ACC112 (cell line): Measurements from ENCODE around the gene ATG4B.

ENCODE experiments used
- H2AFZ ChIP-seq: fragments of 200-600 bp; sonication (generic); one replicate; pipeline ENCODE4 v1.6.0; 2017; ENCODE audit warnings: antibody characterized with exemption, low read length; ENCODE audit not compliant: unreplicated experiment
- H3K27ac ChIP-seq: fragments of 200-600 bp; sonication (generic); 2 replicates; pipeline ENCODE4 v1.5.1; 2014; ENCODE audit warnings: low read depth, mild to moderate bottlenecking, antibody characterized with exemption, low read length, moderate library complexity
- H3K27me3 ChIP-seq: fragments of 200-600 bp; sonication (generic); 2 replicates; pipeline ENCODE4 v1.6.1; 2014; ENCODE audit warnings: mild to moderate bottlenecking, antibody characterized with exemption, low read length, moderate library complexity, mixed read lengths; ENCODE audit not compliant: insufficient read depth
- H3K36me3 ChIP-seq: fragments of 200-600 bp; sonication (generic); 2 replicates; pipeline ENCODE4 v1.6.1; 2016; ENCODE audit warnings: mild to moderate bottlenecking, antibody characterized with exemption, low read length, moderate library complexity, mixed read lengths; ENCODE audit not compliant: insufficient read depth
- H3K4me1 ChIP-seq: fragments of 200-600 bp; sonication (generic); one replicate; pipeline ENCODE4 v1.6.1; 2016; ENCODE audit warnings: low read length, mixed read lengths; ENCODE audit not compliant: insufficient read depth, unreplicated experiment, control insufficient read depth
- H3K4me3 ChIP-seq: fragments of 200-600 bp; sonication (generic); 2 replicates; pipeline ENCODE4 v1.5.1; 2014; ENCODE audit warnings: mild to moderate bottlenecking, low read depth, low read length
- H3K79me2 ChIP-seq: fragments of 200-600 bp; sonication (generic); one replicate; pipeline ENCODE4 v1.6.0; 2016; ENCODE audit warnings: low read length; ENCODE audit not compliant: control insufficient read depth, unreplicated experiment, insufficient read depth

Gene ATG4B

GRCh38 chr2:241640165-241640795 lies 2.8 kb downstream of the ATG4B start:
- Histone ChIP-seq H3K27ac (no peak overlapping the region), H3K79me2 (peaks cover 82% of the 10 kb centered on the region), H3K4me3 (no peak overlapping the region), H2AFZ (no peak overlapping the region), H3K27me3 (no peaks in the 10 kb centered on the region), H3K36me3 (peaks cover 14% of the 10 kb centered on the region), H3K4me1 (peaks cover 15% of the 10 kb centered on the region)

- Histone ChIP-seq H3K27ac (no peak overlapping the region), H3K4me3 (no peak overlapping the region), H3K36me3 (peaks cover 14% of the 10 kb centered on the region), H3K79me2 (peaks cover 83% of the 10 kb centered on the region), H3K4me1 (peaks cover 13% of the 10 kb centered on the region), H2AFZ (no peak overlapping the region), H3K27me3 (no peaks in the 10 kb centered on the region)
These were observed 4.1 kb downstream of the ATG4B start for GRCh38 chr2:241641631-241642030.

- Histone ChIP-seq H2AFZ (no peak overlapping the region), H3K79me2 (peaks cover 78% of the 10 kb centered on the region), H3K27ac (no peak overlapping the region), H3K27me3 (no peaks in the 10 kb centered on the region), H3K36me3 (no peaks in the 10 kb centered on the region), H3K4me3 (no peak overlapping the region), H3K4me1 (peaks cover 10% of the 10 kb centered on the region)
These were observed 7.8 kb downstream of the ATG4B start for GRCh38 chr2:241645056-241645914.

- peaks cover 74% of the 10 kb centered on the region for H3K79me2 ChIP-seq
- no peaks in the 10 kb centered on the region for H3K36me3 ChIP-seq
- H3K27me3 ChIP-seq, result no peaks in the 10 kb centered on the region
- no peak overlapping the region for H2AFZ ChIP-seq
- no peak overlapping the region for H3K4me3 ChIP-seq
- H3K4me1 ChIP-seq, result peaks cover 10% of the 10 kb centered on the region
- no peak overlapping the region for H3K27ac ChIP-seq
These were observed 8.6 kb downstream of the ATG4B start for GRCh38 chr2:241645915-241646645.

GRCh38 chr2:241648453-241648852 lies 11.0 kb downstream of the ATG4B start:
- no peak overlapping the region for H3K4me3 ChIP-seq
- H3K4me1 ChIP-seq, result peaks cover 4% of the 10 kb centered on the region
- H3K79me2 ChIP-seq, result peaks cover 65% of the 10 kb centered on the region
- no peaks in the 10 kb centered on the region for H3K36me3 ChIP-seq
- no peak overlapping the region for H2AFZ ChIP-seq
- no peak overlapping the region for H3K27ac ChIP-seq
- no peaks in the 10 kb centered on the region for H3K27me3 ChIP-seq

GRCh38 chr2:241649404-241649803 lies 11.9 kb downstream of the ATG4B start:
- H3K4me1 ChIP-seq, result peaks cover 4% of the 10 kb centered on the region
- no peak overlapping the region for H2AFZ ChIP-seq
- H3K27ac ChIP-seq, result no peak overlapping the region
- H3K79me2 ChIP-seq, result peaks cover 57% of the 10 kb centered on the region
- H3K4me3 ChIP-seq, result no peak overlapping the region
- H3K27me3 ChIP-seq, result no peaks in the 10 kb centered on the region
- no peaks in the 10 kb centered on the region for H3K36me3 ChIP-seq

GRCh38 chr2:241649927-241650326 lies 12.4 kb downstream of the ATG4B start:
- Histone ChIP-seq H3K27ac (no peak overlapping the region), H3K4me3 (no peak overlapping the region), H2AFZ (no peak overlapping the region), H3K4me1 (peaks cover 4% of the 10 kb centered on the region), H3K27me3 (no peaks in the 10 kb centered on the region), H3K36me3 (no peaks in the 10 kb centered on the region), H3K79me2 (peaks cover 54% of the 10 kb centered on the region)

GRCh38 chr2:241652142-241652541 lies 14.6 kb downstream of the ATG4B start:
- peaks cover 33% of the 10 kb centered on the region for H3K79me2 ChIP-seq
- H3K27me3 ChIP-seq, result no peaks in the 10 kb centered on the region
- H3K4me3 ChIP-seq, result no peak overlapping the region
- H3K4me1 ChIP-seq, result no peaks in the 10 kb centered on the region
- H3K36me3 ChIP-seq, result no peaks in the 10 kb centered on the region
- no peak overlapping the region for H2AFZ ChIP-seq
- no peak overlapping the region for H3K27ac ChIP-seq

- H3K79me2 ChIP-seq, result peaks cover 33% of the 10 kb centered on the region
- H3K27me3 ChIP-seq, result no peaks in the 10 kb centered on the region
- no peak overlapping the region for H3K27ac ChIP-seq
- no peak overlapping the region for H2AFZ ChIP-seq
- no peaks in the 10 kb centered on the region for H3K36me3 ChIP-seq
- no peaks in the 10 kb centered on the region for H3K4me1 ChIP-seq
- H3K4me3 ChIP-seq, result no peak overlapping the region
These were observed 15.2 kb downstream of the ATG4B start for GRCh38 chr2:241652722-241653121.

GRCh38 chr2:241653210-241653750 lies 15.8 kb downstream of the ATG4B start:
- Histone ChIP-seq H3K79me2 (peaks cover 29% of the 10 kb centered on the region), H3K27ac (no peak overlapping the region), H3K27me3 (no peaks in the 10 kb centered on the region), H3K4me1 (no peaks in the 10 kb centered on the region), H2AFZ (no peak overlapping the region), H3K4me3 (no peak overlapping the region), H3K36me3 (peaks cover under 1% of the 10 kb centered on the region; the same call in 1 of the 2 replicates)
